ENCODE measurements around the gene NR2F2. TPM values are rescaled to one million over a fixed set of nuclear protein-coding genes. Genes with fewer than 3 reads are reported as not detected.

NR2F2 gene
- polyA plus RNA-seq, 1 experiment: 63.1 TPM

DNA sequence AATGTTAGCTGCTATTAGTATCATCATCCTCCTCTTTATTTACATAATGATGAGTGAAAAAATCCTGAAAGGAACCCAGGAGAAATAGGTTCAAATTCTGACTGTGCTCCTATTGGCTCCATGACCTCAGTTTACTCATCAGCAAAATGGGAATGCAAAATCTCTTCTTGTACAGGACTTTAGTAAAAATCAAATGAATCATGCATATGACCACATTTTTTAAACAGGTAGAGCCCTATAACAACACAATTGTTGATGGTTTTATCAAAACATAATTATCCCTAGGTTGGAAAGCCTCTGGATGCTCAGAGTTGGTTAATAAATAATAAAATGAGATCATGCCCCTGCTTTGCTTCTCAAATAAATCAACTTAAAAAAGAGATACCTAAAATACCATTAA lies 16.0 kb upstream of the NR2F2 start:
- no peaks in the 10 kb centered on the region for H3K9me3 ChIP-seq (ENCODE audit: control insufficient read depth, insufficient read depth, low read length)
- no peak for DNase-seq (ENCODE audit: low read depth, low spot score)
- TF ChIP-seq, protein P1, sequence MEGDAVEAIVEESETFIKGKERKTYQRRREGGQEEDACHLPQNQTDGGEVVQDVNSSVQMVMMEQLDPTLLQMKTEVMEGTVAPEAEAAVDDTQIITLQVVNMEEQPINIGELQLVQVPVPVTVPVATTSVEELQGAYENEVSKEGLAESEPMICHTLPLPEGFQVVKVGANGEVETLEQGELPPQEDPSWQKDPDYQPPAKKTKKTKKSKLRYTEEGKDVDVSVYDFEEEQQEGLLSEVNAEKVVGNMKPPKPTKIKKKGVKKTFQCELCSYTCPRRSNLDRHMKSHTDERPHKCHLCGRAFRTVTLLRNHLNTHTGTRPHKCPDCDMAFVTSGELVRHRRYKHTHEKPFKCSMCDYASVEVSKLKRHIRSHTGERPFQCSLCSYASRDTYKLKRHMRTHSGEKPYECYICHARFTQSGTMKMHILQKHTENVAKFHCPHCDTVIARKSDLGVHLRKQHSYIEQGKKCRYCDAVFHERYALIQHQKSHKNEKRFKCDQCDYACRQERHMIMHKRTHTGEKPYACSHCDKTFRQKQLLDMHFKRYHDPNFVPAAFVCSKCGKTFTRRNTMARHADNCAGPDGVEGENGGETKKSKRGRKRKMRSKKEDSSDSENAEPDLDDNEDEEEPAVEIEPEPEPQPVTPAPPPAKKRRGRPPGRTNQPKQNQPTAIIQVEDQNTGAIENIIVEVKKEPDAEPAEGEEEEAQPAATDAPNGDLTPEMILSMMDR (IDR thresholded peaks at IDR 0.05; ENCODE audit: low read depth, low read length): no peak
- CTCF ChIA-PET: interaction anchor here (0.9 kb wide), 1 partner anchor 9 kb away, joined by 3 read pairs; no protein-coding TSS in a partner anchor
- POLR2A ChIA-PET: no interaction called here
- no peaks in the 10 kb centered on the region for H3K27me3 ChIP-seq (ENCODE audit: control insufficient read depth, insufficient read depth, low read length)
- H3K27ac ChIP-seq (ENCODE audit: low read depth, low read length): no peak overlapping the region
- H3K4me3 ChIP-seq (ENCODE audit: low read depth, low read length): no peak overlapping the region

DNA sequence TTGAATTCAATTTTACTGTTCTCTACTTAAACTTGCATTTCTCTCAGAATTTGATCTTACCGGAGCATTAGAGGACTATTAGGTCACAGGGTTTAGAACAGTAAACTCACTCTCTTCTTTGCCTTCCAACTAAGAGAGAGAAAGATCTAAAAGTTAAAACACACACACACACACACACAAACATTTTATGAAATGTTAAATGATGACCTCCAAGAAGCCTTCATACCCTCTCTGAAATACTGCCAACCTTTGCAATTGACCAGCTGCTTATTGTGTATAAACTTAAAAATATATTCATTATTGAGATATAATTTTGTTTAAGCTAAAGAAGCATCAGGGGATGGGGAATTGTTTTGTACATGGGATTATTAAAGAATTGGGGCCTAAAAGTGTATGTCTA lies 15.5 kb upstream of the NR2F2 start:
- Histone ChIP-seq H3K27me3 (ENCODE audit: control insufficient read depth, insufficient read depth, low read length) (no peaks in the 10 kb centered on the region), H3K9me3 (ENCODE audit: control insufficient read depth, insufficient read depth, low read length) (no peaks in the 10 kb centered on the region), H3K27ac (ENCODE audit: low read depth, low read length) (no peak overlapping the region), H3K4me3 (ENCODE audit: low read depth, low read length) (no peak overlapping the region)
- ChIA-PET POLR2A (no interaction called here), CTCF (interaction anchor here (0.9 kb wide), 1 partner anchor 10 kb away, joined by 3 read pairs; no protein-coding TSS in a partner anchor)
- TF ChIP-seq, protein P1 (IDR thresholded peaks at IDR 0.05; ENCODE audit: low read depth, low read length): no peak
- no peak for DNase-seq (ENCODE audit: low read depth, low spot score)

DNA sequence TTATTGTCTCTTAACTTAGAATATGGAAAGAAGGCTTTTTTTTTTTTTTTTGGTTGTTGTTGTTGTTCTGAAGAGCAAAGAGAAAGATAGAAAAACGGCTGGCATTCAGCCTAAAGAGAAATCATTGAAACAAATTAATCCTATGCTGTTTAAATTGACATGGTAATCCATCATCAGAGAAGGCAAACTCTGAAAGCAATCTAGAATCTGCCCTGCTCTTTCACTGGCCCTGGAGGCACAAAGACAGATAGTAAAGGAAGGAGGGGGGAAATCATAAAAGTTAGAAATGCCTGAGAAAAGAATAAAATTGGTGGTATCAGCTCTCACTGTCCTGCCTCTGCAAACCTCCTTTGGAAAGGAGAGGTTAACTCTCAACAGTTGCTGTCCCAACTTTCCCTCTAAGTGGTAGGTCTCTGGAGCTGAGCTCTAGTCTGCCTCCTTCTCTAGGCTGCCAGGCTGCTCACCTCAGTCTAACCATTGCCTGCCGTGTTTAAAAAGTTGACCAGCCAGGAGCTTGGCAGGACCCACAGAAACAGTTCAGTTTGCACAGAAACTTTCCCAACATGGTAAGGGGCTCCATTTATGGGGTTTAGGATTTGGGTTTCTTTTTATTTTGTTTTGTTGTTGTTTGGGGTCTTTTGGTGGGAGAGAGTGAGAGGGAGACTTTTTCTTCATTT lies 13.4 kb upstream of the NR2F2 start:
- Histone ChIP-seq H3K9me3 (ENCODE audit: control insufficient read depth, insufficient read depth, low read length) (peaks cover 3% of the 10 kb centered on the region; the same call in 1 of the 2 replicates), H3K27ac (ENCODE audit: low read depth, low read length) (no peak overlapping the region), H3K27me3 (ENCODE audit: control insufficient read depth, insufficient read depth, low read length) (no peaks in the 10 kb centered on the region), H3K4me3 (ENCODE audit: low read depth, low read length) (no peak overlapping the region)
- POLR2A ChIA-PET: no interaction called here
- TF ChIP-seq, protein P1 (IDR thresholded peaks at IDR 0.05; ENCODE audit: low read depth, low read length): no peak
- CTCF ChIA-PET: interaction anchor here (1.5 to 1.6 kb wide), 2 partner anchors 10 to 1058 kb away, joined by 3 to 6 read pairs; no protein-coding TSS in a partner anchor
- no peak for DNase-seq (ENCODE audit: low read depth, low spot score)

DNA sequence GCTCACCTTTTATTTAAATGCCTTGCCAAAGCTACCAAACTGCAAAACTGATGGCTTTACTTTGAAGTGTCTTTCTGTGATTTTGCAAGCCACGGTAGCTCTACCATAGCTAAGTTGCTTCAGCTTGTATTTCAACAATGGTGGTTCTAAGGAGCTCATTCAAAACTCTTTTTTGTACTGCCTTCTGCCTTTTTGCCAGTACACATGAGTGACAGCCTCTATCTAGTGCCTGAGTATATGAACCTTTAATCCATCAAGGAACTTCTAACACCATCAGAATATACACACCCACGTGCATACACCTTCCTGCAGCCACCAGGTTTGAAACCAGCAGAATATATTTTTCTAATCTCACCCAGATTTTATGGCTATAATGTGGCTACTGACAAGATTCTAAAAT lies 10.4 kb upstream of the NR2F2 start:
- POLR2A ChIA-PET: no interaction called here
- DNase-seq (ENCODE audit: low read depth, low spot score): no peak
- Histone ChIP-seq H3K27me3 (ENCODE audit: control insufficient read depth, insufficient read depth, low read length) (no peaks in the 10 kb centered on the region), H3K27ac (ENCODE audit: low read depth, low read length) (no peak overlapping the region), H3K4me3 (ENCODE audit: low read depth, low read length) (no peak overlapping the region), H3K9me3 (ENCODE audit: control insufficient read depth, insufficient read depth, low read length) (peaks cover 6% of the 10 kb centered on the region; the same call in 1 of the 2 replicates)
- TF ChIP-seq, protein P1 (IDR thresholded peaks at IDR 0.05; ENCODE audit: low read depth, low read length): no peak
- CTCF ChIA-PET: interaction anchor here (0.6 to 1.2 kb wide), 7 partner anchors 8 to 1060 kb away, joined by 3 to 11 read pairs (median 4); no protein-coding TSS in a partner anchor
